Activated effector memory CD4-positive, alpha-beta T cell treated with Interleukin-2 at 50 U/mL for 16 hours (primary cell): Measurements from ENCODE around the gene SLC39A5.

ENCODE experiments used
- DNase-seq: peaks from one replicate; pipeline ENCODE4 v3.0.0-alpha.2; 2020

Gene SLC39A5

GRCh38 chr12:56216461-56216860 lies 13.4 kb upstream of the SLC39A5 start:
- no peak for DNase-seq

GRCh38 chr12:56219840-56220239 lies 10.0 kb upstream of the SLC39A5 start:
- no peak for DNase-seq

- no peak for DNase-seq
Observed at GRCh38 chr12:56220611-56221231, 9.1 kb upstream of the SLC39A5 start.

- no peak for DNase-seq
Observed at GRCh38 chr12:56221232-56221756, 8.6 kb upstream of the SLC39A5 start.

GRCh38 chr12:56221757-56222530 lies 7.9 kb upstream of the SLC39A5 start, which contains the start of gene RNF41:
TSS of gene RNF41 (minus strand) at chr12:56221922. CDS start at chr12:56214047, 7,875 bp downstream.
- peak; percentile 89 for DNase-seq

GRCh38 chr12:56222531-56222895 lies 7.3 kb upstream of the SLC39A5 start:
- DNase-seq = no peak

- DNase-seq = no peak
Observed at GRCh38 chr12:56223571-56224101, 6.2 kb upstream of the SLC39A5 start.

GRCh38 chr12:56224102-56224701 lies 5.6 kb upstream of the SLC39A5 start, which contains the start of gene NABP2:
TSS of gene NABP2 (plus strand) at chr12:56224342. CDS start at chr12:56224857, 515 bp downstream.
- DNase-seq = peak; percentile 89

GRCh38 chr12:56224954-56225353 lies 4.9 kb upstream of the SLC39A5 start:
- no peak for DNase-seq

- no peak for DNase-seq
Observed at GRCh38 chr12:56229082-56229481, 769 bp upstream of the SLC39A5 start.

GRCh38 chr12:56230432-56231183 lies 757 bp downstream of the SLC39A5 start:
- DNase-seq = no peak

- no peak for DNase-seq
Observed at GRCh38 chr12:56231184-56231582, 1.3 kb downstream of the SLC39A5 start.

GRCh38 chr12:56234746-56235436 lies 5.0 kb downstream of the SLC39A5 start:
- DNase-seq = no peak

GRCh38 chr12:56236091-56236490 lies 6.2 kb downstream of the SLC39A5 start:
- DNase-seq = no peak

GRCh38 chr12:56236985-56237384 lies 7.1 kb downstream of the SLC39A5 start:
- DNase-seq = no peak

GRCh38 chr12:56237552-56237951 lies 7.7 kb downstream of the SLC39A5 start:
- DNase-seq = no peak

- no peak for DNase-seq
Observed at GRCh38 chr12:56241424-56242303, 11.8 kb downstream of the SLC39A5 start.

GRCh38 chr12:56242986-56243385 lies 13.1 kb downstream of the SLC39A5 start:
- no peak for DNase-seq

- no peak for DNase-seq
Observed at GRCh38 chr12:56243731-56244181, 13.9 kb downstream of the SLC39A5 start.

- no peak for DNase-seq
Observed at GRCh38 chr12:56244494-56244893, 14.6 kb downstream of the SLC39A5 start.

GRCh38 chr12:56247923-56248322 lies 18.1 kb downstream of the SLC39A5 start:
- no peak for DNase-seq
